ENCODE measurements around the gene CRYBA2.
A peak's percentile ranks its signal among the peaks of the same experiment; 100 is the strongest.

The CRYBA2 gene

DNA sequence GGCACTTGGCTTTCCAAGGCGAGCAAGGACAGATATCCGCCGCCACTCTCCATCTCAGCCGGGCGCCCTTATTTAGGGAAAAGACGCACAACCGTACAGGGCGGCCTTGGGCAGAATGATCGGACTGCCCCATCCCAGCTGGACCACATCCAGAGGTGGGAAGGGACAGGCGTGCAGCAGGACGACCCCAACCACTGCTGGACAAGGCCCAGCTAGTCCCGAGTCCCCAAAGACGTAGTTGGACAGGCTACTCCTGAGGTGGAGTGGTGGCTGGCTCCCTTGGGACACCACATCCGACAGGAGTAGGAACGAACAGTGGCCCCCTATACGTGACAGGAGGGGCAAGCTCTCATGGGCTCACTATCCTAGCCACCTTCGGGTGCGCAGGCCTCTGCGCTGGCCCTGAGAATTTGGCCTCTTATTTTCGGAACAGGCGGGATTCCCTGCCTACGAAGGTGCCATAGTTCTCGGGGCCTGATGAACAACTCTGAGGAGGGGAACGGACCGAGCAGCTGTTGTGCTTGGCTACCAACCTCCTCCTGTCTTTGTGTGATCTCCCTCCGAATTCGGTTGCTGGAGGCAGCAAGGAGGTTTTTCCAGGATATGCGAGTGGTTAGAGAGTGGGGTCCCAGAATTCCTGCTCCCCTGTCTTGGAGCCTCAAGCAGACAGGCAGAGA lies 10.5 kb downstream of the CRYBA2 start:
- no peak for DNase-seq (ENCODE audit: low read depth)

DNA sequence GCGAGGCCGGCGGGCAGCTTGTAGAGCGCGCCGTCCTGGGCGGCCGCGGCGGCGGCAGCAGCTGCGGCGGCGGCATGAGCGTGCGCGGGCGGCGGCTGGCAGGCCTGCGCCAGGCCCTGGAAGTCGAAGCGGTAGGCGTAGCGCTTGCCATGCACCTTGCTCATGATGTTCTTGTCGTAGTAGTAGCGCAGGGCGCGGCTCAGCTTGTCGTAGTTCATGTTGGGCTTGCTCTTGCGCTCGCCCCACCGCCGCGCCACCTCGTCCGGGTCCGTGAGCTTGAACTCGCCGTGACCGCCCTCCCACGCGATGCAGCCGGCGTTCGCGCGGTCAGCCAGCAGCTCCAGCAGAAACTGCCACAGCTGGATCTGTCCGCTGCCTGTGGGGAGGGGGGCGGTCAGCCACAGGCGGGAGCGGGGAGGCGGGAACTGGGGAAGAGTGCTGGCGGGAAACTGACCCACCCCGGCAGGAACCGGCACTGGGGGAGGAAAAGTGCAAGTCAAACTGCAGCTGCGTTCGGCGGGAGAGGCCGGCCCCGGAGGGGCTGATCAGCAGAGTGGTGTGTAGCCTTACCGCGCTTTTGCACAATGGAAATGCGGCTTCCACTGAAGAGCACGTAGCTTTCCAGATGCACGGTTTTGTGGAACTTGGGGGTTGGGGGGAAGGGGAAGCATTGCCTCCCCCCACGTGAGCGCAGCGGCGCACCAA lies 11.2 kb downstream of the CRYBA2 start:
- DNase-seq (ENCODE audit: low read depth) = no peak

DNA sequence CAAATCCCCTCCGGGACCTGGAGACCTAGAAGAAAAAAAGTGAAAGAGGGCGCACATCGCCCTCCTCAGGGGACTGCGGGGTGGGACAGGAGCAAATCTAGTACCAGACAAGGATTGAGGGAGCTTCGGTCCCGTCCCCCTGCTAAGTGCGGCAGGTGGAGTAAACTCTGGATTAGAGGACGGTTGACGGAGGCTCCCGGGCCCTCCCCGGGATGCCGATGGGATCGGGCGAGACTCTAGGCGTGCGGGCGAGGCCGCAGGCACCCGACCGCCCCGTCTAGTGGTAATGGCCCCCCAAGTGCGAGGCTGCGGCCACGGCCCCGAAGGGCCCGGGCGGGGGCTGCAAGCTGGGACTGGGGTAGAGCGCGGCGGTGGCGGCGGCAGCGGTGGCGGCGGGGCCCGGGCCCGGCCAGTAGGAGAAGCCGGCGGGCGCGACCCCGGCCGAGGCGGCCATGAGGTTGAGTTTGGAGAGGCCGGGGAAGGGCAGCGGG lies 11.8 kb downstream of the CRYBA2 start:
- no peak for DNase-seq (ENCODE audit: low read depth)

DNA sequence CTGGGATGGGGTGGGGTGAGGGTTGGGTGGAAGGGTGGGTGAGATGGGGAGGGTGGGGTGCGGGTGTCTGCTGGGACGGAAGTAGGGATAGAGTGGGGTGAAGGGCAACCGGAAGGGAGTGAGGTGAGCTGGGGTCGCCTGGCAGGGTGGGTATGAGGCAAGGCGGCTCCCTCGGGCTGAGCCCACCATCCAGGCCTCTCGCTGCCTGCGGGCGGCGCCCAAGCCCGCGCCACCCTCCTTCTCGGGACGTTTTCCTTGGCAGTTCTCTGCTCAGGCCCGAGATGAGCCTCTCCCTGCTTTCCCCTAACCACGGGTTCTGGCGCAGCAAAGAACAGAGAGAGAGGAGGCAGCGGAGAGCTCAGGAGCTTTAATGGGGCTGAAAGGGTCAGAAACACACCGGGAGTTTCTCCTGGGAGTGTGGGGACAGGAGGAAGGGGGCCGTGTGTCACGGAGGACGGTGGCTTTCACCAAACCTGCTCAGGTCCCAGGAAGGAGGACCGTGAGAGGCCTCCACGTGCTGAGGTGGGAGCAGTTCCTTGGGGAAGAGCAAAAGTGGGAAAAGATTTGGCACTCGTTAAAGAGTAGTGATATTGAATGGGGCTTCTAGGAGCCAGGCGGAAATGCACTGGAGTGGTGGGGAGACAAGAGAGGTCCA lies 12.4 kb downstream of the CRYBA2 start:
- DNase-seq (ENCODE audit: low read depth) = no peak

DNA sequence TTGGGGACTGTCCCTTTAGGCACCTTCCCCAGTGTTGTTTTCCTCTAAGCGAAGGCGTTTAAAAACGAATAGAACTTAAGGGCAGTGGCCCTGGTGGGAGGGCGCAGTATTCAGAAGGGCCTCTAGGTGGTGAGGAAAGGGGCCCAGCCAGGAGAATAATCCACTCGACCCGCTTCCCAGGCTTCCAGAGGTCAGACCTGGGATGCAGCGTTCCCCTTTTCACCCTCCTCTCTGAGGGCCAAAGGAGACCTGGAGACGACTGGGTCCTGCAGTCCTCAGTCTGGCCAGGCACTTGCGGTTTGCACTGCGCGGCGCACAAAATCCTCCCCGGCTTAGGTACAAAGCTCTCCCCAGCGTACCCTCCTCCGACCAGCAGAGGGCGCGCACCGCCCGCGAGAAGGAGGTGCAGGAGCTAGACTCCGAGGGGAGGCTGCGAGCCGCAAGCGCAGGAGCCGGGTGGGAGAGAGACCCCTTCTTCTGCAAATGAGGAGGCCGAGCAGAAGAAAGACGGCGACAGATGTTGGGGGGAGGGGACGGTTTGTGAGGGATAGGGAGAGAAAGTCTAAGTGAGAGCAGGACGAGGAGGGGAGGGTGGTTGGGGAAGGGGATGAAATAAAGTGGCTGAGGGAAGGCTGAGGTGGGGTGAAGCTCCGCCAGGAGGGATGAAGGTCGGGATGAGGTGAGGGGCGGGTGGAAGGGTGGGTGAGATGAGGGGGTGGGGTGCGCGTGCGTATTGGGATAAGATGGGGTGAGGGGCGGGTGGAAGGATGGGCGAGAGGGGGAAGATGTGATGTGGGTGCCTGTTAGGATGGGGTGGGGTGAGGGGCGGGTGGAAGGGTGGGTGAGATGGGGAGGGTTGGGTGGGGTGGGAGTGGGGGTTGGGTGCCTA lies 13.1 kb downstream of the CRYBA2 start:
- peak; percentile 74 for DNase-seq (ENCODE audit: low read depth)

DNA sequence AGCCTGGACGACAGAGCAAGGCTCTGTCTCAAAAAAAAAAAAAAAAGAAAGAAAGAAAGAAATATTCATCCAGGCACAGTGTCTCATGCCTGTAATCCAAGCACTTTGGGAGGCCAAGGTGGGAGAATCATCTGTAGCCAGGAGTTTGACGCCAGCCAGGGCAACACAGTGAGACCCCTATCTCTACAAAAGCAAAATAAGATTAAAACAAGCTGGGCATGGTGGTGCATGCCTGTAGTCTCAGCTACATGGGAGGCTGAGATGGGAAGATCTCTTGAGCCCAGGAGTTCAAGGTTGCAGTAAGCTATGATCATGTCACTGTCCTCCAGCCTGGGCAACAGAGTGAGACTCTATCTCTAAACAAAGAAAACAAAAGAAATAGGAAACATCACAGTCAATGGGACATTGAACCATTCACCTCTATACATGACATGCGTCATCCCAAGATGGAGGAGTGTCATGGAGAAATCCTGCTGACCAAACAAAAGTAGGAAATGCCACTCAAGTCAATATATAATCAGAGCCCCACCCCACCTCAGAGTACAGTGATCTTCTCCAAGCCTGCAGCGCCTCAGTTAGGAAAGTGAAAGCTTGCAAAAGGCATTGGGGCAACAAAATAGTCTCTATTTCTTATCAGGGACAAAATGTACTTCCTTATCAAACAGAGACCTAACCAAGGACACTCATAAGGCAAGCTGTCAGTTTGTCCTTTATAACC lies 18.0 kb downstream of the CRYBA2 start:
- no peak for DNase-seq (ENCODE audit: low read depth)

DNA sequence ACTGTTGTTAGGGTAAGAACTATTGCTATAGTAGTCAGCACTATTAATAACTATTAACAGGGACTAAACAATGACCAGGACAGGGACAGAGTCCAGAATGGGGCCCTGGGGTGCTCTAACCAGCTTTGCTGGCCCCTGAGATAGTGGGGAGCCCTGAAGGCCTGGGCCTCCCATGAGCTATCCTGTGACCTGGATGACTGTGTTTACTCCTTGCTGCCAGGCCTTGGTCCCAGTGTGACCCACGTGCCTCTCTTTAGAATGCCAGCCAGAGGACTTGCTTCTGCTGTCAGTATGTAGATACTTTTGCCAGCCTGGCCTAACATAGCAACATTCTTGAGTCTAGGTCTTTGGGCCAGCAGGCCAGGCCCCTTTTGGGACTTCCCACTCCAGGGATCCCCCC lies 22.3 kb downstream of the CRYBA2 start:
- DNase-seq (ENCODE audit: low read depth) = no peak

DNA sequence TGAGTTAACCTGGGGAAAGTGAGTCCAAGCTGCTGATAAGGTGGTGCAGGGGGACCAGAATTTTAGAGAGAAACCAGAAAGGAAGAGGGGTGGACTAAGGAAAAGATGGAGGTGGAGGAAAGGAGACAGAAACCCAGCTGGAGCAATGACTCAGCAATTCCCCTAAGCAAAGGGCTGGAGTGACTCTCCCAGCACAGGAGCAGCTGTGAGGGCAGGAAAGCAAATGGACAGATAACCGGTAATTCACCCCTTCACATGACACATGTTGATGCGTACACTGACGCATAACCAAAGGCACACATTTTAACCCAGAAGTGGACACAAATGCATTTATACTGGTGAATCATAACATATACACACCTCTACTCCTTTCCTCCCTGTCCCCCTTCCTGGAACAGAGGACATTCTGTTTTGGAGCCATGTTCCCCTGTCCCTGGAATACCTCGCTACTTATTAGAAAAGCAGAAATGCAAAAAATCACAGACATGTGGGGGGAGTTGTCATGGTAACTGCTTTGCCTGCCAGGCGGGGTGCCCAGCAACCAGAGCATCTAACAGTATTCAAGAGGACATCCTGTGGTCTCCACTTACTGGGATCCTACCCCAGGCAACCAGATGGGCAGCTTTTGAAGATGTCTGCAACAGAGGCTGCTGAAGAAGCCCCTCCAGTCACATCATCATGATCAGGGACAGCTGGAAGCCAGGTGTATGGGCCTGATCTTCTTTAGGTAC lies 29.0 kb downstream of the CRYBA2 start:
- peak; percentile 69 for DNase-seq (ENCODE audit: low read depth)

DNA sequence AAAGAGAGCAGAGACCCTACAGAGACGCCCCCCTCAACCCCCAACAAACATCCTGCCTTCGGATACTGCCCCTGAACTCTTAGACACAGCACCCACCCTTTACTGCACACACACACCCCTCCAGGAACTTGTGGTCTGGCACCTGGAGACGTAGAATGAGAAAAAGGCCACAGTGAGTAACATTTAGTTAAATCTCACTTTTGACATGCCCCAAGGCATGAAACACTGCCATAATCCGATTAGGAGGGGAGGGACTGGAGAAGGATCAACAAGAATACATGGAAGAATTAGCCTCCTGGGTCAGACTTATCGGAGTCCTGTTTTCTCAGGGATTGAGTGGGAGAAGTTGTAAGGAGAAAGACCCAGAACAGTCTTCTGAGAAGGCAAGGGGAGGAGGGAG lies 29.6 kb downstream of the CRYBA2 start:
- no peak for DNase-seq (ENCODE audit: low read depth)

DNA sequence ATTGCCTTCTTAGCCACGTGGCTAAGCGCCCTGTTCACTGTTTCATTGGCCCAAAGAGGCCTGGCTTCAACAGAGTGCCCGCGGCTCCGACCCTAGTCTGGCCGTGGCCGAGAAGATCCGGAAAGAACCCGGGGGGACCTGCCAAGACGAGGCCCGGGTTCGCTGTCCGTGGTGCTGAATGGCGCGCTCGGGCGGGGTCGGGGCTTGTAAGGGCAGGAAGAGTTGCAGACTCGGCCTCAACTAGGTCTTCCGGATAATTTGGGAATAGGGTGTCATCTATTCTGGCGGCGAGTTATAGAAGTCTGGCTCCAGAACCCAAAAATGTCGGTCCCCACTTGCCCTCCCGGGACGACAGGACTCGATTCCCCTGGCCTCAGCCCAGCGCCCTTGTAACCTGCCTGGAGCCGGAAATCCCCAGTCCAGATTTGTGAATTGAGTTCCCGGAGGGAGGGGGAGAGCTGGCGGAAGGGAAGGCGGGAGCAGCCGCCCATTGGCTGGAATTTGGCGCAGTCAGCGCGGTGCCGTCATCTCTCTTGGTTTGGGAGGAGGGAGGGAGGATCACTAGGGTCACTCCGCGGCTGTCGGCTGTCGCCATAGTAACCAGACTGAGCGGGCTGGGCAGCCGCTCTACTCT lies 30.2 kb downstream of the CRYBA2 start:
- DNase-seq (ENCODE audit: low read depth) = peak; percentile 74

DNA sequence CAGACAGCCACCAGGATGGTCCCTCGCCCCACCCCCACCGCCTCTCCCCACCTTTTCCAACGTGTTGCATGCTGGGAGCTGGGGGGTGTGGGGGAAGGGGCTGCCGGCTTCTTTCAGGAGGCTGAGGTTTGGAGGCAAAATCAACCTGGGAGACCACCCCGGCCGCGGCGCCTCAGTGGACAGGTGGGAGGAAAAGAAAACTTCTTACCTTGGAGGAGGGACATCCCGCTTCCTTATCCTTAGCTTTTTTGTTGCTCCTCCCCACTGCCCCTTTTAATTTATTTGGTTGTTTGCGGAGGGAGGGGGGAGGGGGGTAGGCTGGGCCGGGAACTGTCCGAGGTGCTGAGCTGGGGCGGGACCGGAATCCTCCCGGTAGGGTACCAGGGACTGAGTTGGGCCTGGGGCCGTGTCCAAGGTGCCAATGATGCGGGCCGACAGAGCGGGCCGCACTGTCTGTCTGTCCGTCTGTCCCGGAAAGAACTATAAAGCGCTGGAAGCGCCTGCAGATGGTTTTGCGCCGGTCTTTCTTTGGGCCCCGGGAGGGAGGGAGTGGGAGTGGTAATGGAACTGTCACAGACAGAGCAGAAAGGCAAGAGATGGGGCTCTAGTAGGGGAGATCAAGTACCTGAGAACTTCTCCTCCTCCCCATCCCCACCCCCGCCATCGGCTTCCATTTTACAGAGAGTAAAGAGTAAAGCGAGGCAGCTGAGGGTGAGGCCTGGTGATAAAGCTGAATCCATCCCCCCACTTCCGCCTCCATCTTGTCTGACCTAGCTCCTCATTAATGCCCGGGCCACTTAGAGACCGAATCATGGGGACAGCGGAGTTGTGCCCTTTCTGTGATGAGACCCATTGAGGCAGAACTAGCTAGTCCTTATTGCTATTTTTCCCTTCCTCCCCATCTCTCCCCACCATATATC lies 31.3 kb downstream of the CRYBA2 start:
- DNase-seq (ENCODE audit: low read depth) = no peak

DNA sequence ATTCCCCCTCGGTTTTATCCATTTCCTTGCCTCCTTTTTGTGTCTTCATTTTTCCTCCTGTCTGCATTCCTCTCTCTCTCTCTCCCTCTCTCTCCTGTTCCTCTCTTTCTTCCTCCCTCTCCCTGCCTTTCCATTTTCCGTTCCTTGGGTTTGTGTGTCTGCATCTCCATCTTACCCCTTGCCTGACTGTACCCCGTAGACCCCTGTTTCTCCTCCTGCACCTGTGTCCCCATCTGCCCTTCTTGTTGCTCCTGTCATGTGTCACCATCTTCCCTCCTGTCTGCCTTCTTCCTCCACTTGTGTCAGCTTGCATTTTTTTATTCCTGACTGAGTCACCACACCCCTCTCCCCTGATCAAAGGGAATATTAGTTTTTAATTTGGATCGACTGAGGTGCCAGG lies 32.0 kb downstream of the CRYBA2 start:
- no peak for DNase-seq (ENCODE audit: low read depth)

DNA sequence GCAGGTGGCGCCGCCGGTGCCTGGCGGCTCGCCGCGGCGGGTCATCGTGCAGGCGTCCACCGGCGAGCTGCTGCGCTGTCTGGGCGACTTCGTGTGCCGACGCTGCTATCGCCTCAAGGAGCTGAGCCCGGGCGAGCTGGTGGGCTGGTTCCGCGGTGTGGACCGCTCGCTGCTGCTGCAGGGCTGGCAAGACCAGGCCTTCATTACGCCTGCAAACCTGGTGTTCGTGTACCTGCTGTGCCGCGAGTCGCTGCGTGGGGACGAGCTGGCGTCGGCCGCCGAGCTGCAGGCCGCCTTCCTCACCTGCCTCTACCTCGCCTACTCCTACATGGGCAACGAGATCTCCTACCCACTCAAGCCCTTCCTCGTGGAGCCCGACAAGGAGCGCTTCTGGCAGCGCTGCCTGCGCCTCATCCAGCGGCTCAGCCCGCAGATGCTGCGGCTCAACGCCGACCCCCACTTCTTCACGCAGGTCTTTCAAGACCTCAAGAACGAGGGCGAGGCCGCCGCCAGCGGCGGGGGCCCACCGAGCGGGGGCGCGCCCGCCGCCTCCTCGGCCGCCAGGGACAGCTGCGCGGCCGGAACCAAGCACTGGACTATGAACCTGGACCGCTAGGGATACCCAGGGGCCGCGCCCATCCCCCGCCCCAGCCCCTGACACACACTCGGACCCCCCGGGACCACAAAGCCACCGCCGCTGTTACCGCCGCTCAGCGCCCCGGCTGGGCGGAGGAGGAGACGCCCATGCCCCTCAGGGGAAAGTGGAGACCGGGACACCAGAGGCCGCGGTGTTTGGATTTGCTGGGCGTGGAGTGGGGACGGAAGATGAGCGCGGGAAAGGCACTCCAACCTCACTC lies 32.7 kb downstream of the CRYBA2 start:
- no peak for DNase-seq (ENCODE audit: low read depth)

DNA sequence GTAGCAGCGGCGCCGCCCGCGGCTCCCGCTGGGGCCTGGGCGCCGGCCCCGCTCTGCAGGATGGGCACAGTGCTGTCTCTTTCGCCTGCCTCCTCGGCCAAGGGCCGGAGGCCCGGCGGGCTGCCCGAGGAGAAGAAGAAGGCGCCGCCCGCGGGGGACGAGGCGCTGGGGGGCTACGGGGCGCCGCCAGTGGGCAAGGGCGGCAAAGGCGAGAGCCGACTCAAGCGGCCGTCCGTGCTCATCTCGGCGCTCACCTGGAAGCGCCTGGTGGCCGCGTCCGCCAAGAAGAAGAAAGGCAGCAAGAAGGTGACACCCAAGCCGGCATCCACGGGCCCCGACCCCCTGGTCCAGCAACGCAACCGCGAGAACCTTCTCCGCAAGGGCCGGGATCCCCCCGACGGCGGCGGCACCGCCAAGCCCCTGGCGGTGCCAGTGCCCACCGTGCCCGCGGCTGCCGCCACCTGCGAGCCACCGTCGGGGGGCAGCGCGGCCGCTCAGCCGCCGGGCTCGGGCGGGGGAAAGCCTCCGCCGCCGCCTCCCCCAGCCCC lies 33.4 kb downstream of the CRYBA2 start:
- DNase-seq (ENCODE audit: low read depth) = no peak

DNA sequence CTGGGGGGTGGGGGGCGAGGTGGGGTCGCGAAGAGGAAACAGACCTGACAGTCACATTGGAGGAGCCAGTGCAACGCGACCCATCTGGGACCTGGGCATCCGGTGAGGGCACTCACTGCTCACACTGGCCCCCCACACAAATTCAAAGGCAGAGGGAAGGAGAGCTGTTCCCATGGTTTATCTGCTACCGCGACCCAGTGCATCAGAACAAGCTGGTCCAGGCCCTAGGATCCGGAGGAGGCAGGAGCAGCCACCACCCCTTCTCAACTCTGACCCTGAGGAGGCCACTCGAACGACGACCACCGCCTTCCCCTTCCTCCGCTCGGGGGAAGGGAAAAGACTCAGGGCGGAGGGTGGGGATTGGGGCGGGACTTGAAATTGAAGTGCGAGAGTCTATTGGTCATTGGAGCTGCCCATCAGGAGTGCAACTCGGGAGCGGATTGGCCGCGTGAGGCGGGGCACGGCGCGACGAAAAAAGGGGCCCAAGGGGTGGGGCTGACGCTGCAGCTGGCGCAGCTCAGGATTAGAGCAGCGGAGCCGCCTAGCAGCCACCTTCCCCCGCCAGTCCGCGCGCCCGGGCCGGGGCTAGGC lies 34.0 kb downstream of the CRYBA2 start, which contains the start of gene CDK5R2:
TSS of gene CDK5R2 (plus strand) at position 526 of the 591 bp plus-strand sequence. CDS start 155 bp downstream, outside the sequence.
- DNase-seq (ENCODE audit: low read depth) = peak; percentile 83

DNA sequence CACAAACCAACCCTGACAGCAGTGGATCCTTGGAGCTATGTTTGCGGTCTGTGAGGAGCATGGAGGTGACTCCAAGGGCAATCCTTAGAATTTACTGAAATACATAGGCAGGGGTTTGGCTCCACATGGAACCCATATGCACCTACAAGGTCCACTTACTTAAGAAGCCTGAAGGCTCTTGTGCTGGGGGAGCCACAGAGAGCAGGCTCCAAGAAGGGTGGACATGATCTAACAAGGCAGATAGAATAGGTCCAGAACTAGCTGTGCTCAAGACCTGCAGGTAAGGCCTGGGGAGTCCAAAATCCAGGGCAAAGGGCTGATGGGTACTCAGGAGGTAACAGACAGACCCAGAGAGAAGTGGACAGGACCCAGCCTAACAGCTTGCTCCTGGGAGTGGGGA lies 34.9 kb downstream of the CRYBA2 start:
- no peak for DNase-seq (ENCODE audit: low read depth)

DNA sequence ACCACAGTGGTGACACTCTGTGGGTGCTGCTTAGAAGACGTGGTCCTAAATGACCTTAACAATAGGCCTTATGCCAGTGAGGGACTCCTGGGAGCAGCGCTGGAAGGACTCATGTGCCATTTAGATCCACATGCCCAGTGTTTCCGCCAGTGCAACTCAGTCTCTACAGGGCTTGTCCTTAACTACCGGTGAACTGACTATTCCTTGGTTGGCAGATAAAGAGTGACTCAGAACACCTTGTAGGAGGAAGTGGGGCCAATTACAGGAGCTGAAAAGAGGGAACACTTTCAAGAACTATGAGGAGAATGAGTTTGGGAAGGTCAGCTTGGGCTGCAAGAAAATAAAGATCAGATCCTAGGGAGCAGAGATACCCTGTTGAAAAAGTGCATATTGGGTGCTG lies 35.6 kb downstream of the CRYBA2 start:
- DNase-seq (ENCODE audit: low read depth) = no peak

All from EH (cell line).